ENCODE measurements around the gene DOHH.

Gene DOHH

DNA sequence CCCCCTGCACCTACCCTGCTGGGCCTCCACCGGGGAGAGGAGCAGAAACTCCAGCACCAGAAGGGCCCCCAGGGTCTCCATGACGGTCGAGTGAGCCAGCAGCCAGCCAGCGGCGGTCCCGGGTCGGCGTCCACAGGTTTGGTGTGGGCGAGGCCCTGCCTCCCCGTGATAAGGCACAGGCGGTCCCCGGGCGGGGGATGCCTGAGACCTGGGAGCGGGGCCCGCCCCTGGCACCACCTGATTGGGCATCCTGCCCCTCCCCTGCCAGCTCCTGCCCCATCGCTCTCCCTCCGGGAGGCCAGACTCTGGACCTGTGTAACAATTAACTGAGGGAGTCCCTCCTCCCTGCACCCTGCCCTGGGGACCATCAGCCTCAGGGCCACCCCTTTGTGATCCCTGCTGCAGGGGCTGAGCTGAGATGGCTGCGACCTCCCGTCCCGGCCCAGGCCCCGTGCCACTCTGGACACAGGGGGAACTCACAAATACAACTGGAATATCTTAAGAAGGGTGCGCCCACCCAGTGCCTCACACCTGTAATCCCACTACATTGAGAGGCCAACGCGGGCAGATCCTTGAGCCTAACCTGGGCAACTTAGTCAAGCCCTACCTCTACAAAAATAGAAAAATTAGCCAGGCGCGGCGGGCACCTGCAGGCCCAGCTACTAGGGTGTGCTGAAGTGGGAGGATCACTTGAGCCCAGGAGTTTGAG, 19.9 kb downstream of the DOHH start, which contains the start of gene SMIM24:
Gene SMIM24 (minus strand): TSS at position 143 of the 709 bp plus-strand sequence. CDS start 62 bp downstream, at position 81.
- FAIRE-seq (no peak), DNase-seq (ENCODE audit: insufficient read length, low spot score) (no peak)

- DNase-seq (ENCODE audit: insufficient read length, low spot score), result no peak
- FAIRE-seq, result no peak
Observed at GRCh38 chr19:3479834-3480215, 20.6 kb downstream of the DOHH start.

DNA sequence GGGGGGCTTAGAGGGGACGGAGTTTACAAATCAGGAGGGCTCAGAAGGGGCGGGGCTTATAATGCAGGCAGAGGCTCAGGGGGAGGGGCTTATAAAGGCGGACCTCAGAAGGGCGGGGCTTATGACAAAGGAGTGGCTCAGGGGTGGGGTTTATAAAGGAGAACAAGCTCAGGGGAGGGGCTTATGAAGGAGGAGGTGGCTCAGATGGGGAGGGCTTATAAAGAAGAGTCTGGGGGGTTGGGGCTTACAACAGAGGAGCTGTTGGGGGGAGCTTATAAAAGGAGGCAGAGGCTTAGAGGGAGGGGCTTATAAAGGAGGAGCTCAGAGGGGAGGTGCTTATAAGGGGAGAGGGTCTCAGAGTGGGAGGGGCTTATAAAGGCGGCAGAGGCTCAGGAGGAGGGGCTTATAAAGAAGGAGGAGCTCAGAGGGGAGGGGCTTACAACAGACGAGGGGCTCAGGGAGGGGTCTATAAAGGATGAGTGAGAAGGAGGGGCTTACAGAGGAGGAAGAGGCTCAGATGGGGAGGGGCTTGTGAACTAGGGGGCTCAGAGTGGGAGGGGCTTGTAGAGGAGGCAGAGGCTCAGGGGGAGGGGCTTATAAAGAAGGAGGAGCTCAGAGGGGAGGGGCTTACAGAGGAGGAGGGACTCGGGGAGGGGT, 21.2 kb downstream of the DOHH start:
- no peak for FAIRE-seq
- no peak for DNase-seq (ENCODE audit: insufficient read length, low spot score)

DNA sequence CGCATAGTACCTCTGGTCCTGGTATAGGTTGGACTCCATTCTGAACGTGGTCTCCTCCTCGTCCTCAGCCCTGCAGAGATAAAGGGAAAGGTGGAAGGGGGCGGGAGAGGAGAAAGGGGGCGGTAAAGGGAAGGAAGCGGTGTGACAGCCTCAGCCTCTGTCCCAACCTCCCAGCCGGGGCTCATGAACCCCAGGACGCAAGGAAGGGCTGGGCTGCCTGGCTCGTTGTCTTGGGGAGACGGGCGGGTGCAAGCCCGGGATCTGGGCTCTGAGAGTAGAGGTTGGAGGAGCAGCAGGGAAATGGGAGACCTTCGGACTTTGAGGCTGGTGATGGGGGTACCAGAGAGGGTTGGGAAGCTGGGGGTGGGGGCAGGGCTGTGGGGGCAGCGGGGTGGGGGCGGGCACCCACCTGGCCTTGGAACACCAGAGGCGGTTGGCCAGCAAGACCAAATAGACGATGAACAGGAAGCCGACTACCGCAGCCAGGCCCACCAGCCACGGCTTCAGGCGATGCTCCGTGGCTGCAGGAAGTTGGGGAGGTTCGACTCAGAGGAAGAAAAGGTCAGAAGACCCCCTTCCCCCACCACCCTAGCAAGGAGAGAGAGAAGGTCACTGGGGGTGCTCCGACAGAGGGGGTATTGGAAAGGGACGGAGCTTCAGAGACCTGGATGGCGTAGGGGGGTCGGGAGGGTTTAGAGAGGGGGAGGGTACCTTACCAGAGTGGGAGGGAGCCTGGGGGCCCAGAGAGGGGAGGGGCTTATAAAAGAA, 21.9 kb downstream of the DOHH start:
- FAIRE-seq (no peak), DNase-seq (ENCODE audit: insufficient read length, low spot score) (no peak)

DNA sequence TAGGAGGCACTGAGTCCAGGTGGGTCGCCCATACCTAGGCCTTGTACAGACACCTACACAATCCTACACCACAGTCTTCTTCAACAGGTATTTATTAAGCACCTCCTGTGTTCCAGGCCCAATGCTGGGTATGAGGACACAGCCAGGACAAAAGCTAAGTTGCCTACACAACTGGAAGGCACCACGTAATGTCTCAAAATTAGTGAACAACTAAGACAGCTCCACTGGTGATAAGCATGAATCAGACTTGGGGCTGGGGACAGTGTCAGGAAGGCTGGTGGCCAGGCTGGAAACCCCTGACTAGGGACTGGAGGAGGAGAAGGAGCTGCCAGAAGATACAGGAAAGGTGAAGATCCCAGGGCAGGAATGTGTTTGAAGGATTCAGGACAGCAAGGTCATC, 22.5 kb downstream of the DOHH start:
- DNase-seq (ENCODE audit: insufficient read length, low spot score) (no peak), FAIRE-seq (no peak)

- DNase-seq (ENCODE audit: insufficient read length, low spot score) (no peak), FAIRE-seq (no peak)
Observed at GRCh38 chr19:3477506-3477905, 23.0 kb downstream of the DOHH start.

DNA sequence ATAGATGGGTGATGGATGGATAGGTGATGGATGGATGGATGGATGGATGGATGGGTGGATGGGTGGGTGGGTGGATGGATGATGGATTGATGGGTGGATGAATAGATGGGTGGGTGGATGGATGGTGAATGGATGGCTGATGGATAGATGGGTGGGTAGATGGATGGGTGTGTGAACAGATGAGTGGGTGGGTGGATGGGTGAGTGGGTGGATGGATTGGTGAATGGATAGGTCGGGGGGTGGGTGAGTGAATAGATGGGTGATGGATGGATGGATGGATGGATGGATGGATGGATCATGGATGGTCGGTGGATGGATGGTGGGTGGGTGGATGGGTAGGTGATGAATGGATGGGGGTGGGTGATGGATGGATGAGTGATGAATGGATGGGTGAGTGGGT, 23.6 kb downstream of the DOHH start:
- DNase-seq (ENCODE audit: insufficient read length, low spot score) (no peak), FAIRE-seq (no peak)

GRCh38 chr19:3475449-3475848, 25.0 kb downstream of the DOHH start:
- FAIRE-seq (no peak), DNase-seq (ENCODE audit: insufficient read length, low spot score) (no peak)

- FAIRE-seq, result no peak
Observed at GRCh38 chr19:3474614-3475013, 25.9 kb downstream of the DOHH start.

DNA sequence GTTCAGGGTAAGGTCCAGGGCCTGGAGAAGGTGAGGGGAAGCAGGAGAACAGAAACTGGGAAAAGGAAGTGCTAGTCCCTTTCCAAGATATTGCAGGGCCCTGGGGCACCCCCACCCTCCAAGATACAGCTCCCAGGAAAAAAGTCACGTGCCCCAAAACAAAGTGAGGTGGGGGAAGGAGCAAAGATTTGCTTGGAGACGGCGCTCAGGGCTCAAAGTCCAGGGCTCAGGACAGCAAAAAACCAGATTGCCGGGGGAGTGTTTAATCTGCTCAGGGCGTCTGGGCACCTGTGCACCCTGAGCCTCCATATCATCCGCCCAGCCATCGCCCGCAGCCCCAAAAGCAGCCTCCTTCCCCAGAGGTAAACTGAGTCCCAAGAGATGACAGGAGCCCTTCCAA, 26.5 kb downstream of the DOHH start:
- DNase-seq (ENCODE audit: insufficient read length, low spot score) (no peak), FAIRE-seq (no peak)

More at GRCh38 chr19:3474614-3475013, 25.9 kb downstream of the DOHH start:
- no peak for DNase-seq (ENCODE audit: insufficient read length, low spot score)

DNA sequence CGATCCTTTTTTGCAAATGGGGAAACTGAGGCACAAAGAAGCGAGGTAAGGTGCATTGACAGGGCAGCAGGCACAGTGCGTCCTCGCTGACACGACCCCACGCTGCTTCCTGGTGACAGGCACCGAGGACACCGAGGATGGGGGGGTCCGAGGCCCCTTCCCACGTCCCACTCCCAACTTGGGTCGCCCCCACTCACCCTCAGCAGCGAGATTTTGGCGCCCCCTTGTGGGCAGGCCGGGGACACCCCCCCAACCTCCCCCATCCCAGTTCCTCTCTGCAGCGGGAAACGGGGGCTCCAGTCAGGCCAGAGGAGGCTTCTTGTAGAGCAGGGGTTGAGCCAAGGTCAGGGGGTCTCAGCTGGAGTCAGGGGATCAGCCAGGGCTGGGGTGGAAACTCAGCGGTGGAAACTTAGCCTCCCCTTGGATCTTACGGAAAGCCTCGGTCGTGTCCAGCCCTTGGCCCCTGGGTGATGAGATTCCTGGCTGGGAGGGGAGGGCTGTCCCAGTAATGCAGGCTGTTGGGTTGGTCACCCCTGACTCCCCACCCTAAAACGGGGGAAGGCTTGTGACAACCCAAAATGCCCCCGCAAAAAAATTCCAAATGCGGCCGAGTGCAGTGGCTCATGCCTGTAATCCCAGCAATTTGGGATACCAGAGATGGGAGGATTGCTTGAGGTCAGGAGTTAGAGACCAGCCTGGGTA, 28.4 kb downstream of the DOHH start:
- DNase-seq (ENCODE audit: insufficient read length, low spot score) (no peak), FAIRE-seq (no peak)

GRCh38 chr19:3470500-3471128, 29.9 kb downstream of the DOHH start:
- no peak for DNase-seq (ENCODE audit: insufficient read length, low spot score)
- FAIRE-seq, result no peak

GRCh38 chr19:3469638-3470499, 30.6 kb downstream of the DOHH start:
- FAIRE-seq, result no peak

DNA sequence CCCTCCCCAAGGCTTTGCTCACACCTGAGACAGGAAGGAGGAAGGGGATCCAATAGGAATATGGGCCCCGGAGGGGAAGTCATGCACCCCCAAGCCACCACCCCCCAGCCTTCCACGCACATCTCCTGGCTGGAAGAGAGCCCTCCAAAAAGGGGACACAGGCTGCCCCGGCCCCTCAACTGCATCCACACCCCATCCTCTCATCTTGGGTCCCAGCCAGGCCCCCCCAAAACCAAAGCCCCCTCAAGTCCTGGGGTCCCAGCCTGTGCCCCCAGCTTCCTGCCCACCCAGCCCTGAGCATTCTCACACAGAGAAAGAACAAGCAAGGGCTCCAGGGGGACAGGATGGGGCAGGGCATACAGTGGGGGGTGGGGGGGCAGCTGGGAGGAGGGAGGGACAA, 32.3 kb downstream of the DOHH start:
- FAIRE-seq (no peak), DNase-seq (ENCODE audit: insufficient read length, low spot score) (no peak)

More at GRCh38 chr19:3469638-3470499, 30.6 kb downstream of the DOHH start:
- no peak for DNase-seq (ENCODE audit: insufficient read length, low spot score)

DNA sequence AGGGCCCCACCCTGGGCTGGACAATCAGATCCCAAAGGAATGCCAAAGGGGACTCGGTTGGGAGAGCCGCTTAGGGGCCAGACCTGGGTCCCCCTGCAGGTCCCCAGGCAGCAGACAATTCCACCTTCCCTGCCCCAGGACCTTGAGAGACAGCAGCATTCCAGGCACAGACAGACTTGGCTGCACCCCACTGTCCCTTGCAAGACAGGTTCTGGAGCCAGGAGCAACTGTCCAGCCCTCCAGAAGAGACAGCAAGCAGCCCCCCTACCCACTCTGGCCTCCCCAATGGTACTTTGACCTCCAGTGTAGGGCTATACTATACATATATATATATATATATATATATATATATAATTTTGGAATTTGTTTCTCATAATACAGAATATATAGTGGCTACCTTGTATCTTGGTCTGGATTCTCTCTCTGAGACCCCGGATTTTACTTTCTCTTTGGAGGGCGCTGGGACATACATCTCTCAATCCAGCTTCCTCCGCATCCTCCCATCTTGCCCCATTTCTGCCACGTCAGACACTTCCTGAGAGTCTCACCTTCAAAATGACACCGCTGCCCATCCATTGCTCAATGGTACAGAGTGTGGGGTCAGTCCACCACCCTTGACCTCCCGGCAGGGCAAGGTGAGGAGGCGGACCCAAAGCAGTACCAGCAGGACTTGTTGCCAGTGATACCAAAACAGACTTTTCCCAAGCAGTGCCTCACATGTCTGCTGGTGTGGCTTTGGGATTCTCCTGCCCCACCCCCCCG, 32.9 kb downstream of the DOHH start:
- FAIRE-seq (no peak), DNase-seq (ENCODE audit: insufficient read length, low spot score) (no peak)

GRCh38 chr19:3466635-3467034, 33.8 kb downstream of the DOHH start:
- no peak for DNase-seq (ENCODE audit: insufficient read length, low spot score)
- FAIRE-seq, result no peak

DNA sequence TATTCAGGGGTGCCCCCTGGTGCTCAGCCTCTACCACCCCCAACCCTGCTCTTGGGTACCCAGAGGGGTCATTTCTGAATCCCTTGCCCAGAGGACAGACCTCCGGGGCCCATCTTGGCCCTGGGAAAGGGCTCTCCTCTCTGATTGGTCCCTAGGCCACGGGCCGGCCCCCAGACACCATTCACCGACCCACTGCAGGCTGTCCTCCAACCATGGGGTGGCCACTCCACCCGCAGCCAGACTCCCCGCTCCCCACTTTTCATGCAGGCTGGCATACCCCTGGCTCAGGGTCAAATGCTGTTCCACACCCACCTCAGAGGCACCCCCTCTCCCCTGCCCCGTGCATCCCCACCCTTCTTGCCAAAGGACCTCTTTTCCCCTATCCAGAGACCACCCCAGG, 34.9 kb downstream of the DOHH start:
- FAIRE-seq, result no peak

GRCh38 chr19:3464587-3465235, 35.8 kb downstream of the DOHH start:
- no peak for DNase-seq (ENCODE audit: insufficient read length, low spot score)
- no peak for FAIRE-seq

More for the DNA sequence above, 34.9 kb downstream of the DOHH start:
- no peak for DNase-seq (ENCODE audit: insufficient read length, low spot score)
